GM12878 (cell line): ENCODE results near the gene SLC4A2.

Source experiments
- ATF3 ChIP-seq: IDR thresholded peaks from 2 replicates; pipeline ENCODE4 v1.6.1; 2011; ENCODE audit warnings: low read depth, mild to moderate bottlenecking, low read length, moderate library complexity, borderline replicate concordance; ENCODE audit errors: extremely low read depth
- CBX3 ChIP-seq: fragments of 200-600 bp; sonication (generic); IDR thresholded peaks from 2 replicates; pipeline ENCODE4 v1.6.1; 2016; ENCODE audit warnings: low read depth, borderline replicate concordance
- CEBPB ChIP-seq, 2 experiments: fragments of 150-350 bp in 1 of 2; IDR thresholded peaks; 2 replicates each; pipeline ENCODE4 v1.6.1; 2012 to 2014; ENCODE audit warnings: low read depth in 2 of 2, low read length in 2 of 2, borderline replicate concordance in 1 of 2, inconsistent platforms in 1 of 2
- MXI1 ChIP-seq: fragments of 150-350 bp; IDR thresholded peaks from 2 replicates; pipeline ENCODE4 v1.6.1; 2011; ENCODE audit warnings: low read depth, mild to moderate bottlenecking, inconsistent platforms, low read length, improper control_type of control experiment
- NRF1 ChIP-seq: conservative IDR thresholded peaks from 2 replicates; pipeline ENCODE4 v1.6.1; 2011; ENCODE audit warnings: mild to moderate bottlenecking, low read depth, low read length, improper control_type of control experiment
- POLR2A ChIP-seq: IDR thresholded peaks from 2 replicates; pipeline ENCODE4 v1.6.1; 2011; ENCODE audit warnings: low read depth, mild to moderate bottlenecking, low read length
- RBBP5 ChIP-seq: fragments of 200-600 bp; sonication (generic); conservative IDR thresholded peaks from 2 replicates; pipeline ENCODE4 v1.6.1; 2016
- USF2 ChIP-seq: IDR thresholded peaks from 2 replicates; pipeline ENCODE4 v1.6.1; 2011; ENCODE audit warnings: low read depth, low read length, improper control_type of control experiment, borderline replicate concordance

- TF ChIP-seq RBBP5, result no peak
- no peak for TF ChIP-seq CEBPB (IDR thresholded peaks at IDR 0.05; ENCODE audit: borderline replicate concordance in 1 of 2, low read depth in 2 of 2, low read length in 2 of 2)
- TF ChIP-seq MXI1, result no peak
- no peak for TF ChIP-seq ATF3
- TF ChIP-seq POLR2A, result no peak
- no peak for TF ChIP-seq CBX3
- no peak for TF ChIP-seq USF2
- TF ChIP-seq NRF1, result no peak
These were observed 48.5 kb downstream of the SLC4A2 start for GRCh38 chr7:151107882-151108281.
